Karpas-422 (cell line): ENCODE measurements around the gene DNAJB11. TPM values are rescaled to one million over a fixed set of nuclear protein-coding genes. Genes with fewer than 3 reads are reported as not detected.
"Not testable (repeated sequence)": the region's sequence is repeated elsewhere in the genome, so short reads cannot be mapped to it uniquely, and the experiment has no call there.

Source experiments
- DNase-seq: peaks from one replicate; pipeline ENCODE4 v3.0.0-alpha.2; 2015
- H2AFZ ChIP-seq: fragments of 200-600 bp; sonication (generic); 2 replicates; pipeline ENCODE4 v1.6.1; 2014; ENCODE audit warnings: antibody characterized with exemption, low read length, mixed read lengths
- H3K27ac ChIP-seq: fragments of 200-600 bp; sonication (generic); 2 replicates; pipeline ENCODE4 v1.5.1; 2014; ENCODE audit warnings: mild to moderate bottlenecking, low read length, moderate library complexity
- H3K27me3 ChIP-seq: fragments of 200-600 bp; sonication (generic); 2 replicates; pipeline ENCODE4 v1.6.1; 2014; ENCODE audit warnings: low read length, mixed read lengths
- H3K36me3 ChIP-seq: fragments of 200-600 bp; sonication (generic); 2 replicates; pipeline ENCODE4 v1.6.1; 2014; ENCODE audit warnings: low read length, mixed read lengths; ENCODE audit not compliant: insufficient read depth
- H3K4me1 ChIP-seq: fragments of 200-600 bp; sonication (generic); 2 replicates; pipeline ENCODE4 v1.6.1; 2014; ENCODE audit warnings: mild to moderate bottlenecking, low read length, mixed read lengths
- H3K4me2 ChIP-seq: fragments of 200-600 bp; sonication (generic); 2 replicates; pipeline ENCODE4 v1.6.1; 2014; ENCODE audit warnings: low read length, low read depth, mild to moderate bottlenecking; ENCODE audit not compliant: poor library complexity, severe bottlenecking
- H3K4me3 ChIP-seq: fragments of 200-600 bp; sonication (generic); 2 replicates; pipeline ENCODE4 v1.5.1; 2014; ENCODE audit warnings: mild to moderate bottlenecking, antibody characterized with exemption, low read length, mixed read lengths
- H3K79me2 ChIP-seq: fragments of 200-600 bp; sonication (generic); 2 replicates; pipeline ENCODE4 v1.6.1; 2014; ENCODE audit warnings: mild to moderate bottlenecking, low read length, mixed read lengths
- H3K9ac ChIP-seq: fragments of 200-600 bp; sonication (generic); 2 replicates; pipeline ENCODE4 v1.6.0; 2014; ENCODE audit warnings: low read length
- H3K9me2 ChIP-seq: fragments of 200-600 bp; sonication (generic), shearing (Covaris generic); replicated peaks from 2 replicates; pipeline ENCODE4 v1.6.0; 2014; ENCODE audit warnings: mild to moderate bottlenecking, low read length, moderate library complexity; ENCODE audit not compliant: insufficient read depth
- H3K9me3 ChIP-seq: fragments of 300-700, 200-600 bp; sonication (generic); 2 replicates; pipeline ENCODE4 v1.6.1; 2014; ENCODE audit warnings: low read length, mixed read lengths
- H4K20me1 ChIP-seq: fragments of 200-600 bp; sonication (generic); 2 replicates; pipeline ENCODE4 v1.6.1; 2014; ENCODE audit warnings: mild to moderate bottlenecking, antibody characterized with exemption, low read length, low read depth; ENCODE audit not compliant: insufficient read depth
- total RNA-seq: library from RNA; depleted of rRNA; stranded (reverse); fragments of >200 nt; shearing (Covaris generic); gene quantifications from 2 replicates; pipeline ENCODE4 v1.2.3, GENCODE V29; 2014; ENCODE audit warnings: low replicate concordance

DNAJB11 gene
- total RNA-seq, 1 experiment from 2014 or later: 103 TPM

DNA sequence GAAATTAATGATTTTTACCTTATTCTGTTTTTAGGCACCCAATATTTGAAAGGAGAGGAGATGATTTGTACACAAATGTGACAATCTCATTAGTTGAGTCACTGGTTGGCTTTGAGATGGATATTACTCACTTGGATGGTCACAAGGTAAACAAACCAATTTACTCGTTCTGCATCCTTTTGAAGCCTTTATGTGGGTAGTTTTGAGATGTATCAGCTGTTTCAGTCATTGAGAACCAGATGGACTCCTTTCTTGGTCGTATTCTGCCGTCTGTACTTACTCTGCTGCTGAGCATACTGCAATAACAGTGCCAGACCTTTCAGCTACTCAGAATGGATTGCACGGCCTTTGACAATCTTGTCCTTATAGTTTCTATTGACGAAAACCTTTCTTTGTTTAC lies 13.3 kb downstream of the DNAJB11 start:
- 0 out of 2 replicates have a peak, but pooled peaks cover 2% of the 10 kb centered on the region for H4K20me1 ChIP-seq
- no peaks in the 10 kb centered on the region for H3K4me1 ChIP-seq
- no peak overlapping the region for H3K4me3 ChIP-seq
- H3K79me2 ChIP-seq: peaks cover under 1% of the 10 kb centered on the region
- no peak overlapping the region for H3K4me2 ChIP-seq
- H3K9me2 ChIP-seq: no peaks in the 10 kb centered on the region
- DNase-seq: no peak
- H3K27me3 ChIP-seq: no peaks in the 10 kb centered on the region
- no peak overlapping the region for H3K27ac ChIP-seq
- no peaks in the 10 kb centered on the region for H3K9me3 ChIP-seq
- no peak overlapping the region for H2AFZ ChIP-seq
- peaks cover 72% of the 10 kb centered on the region for H3K36me3 ChIP-seq
- no peak overlapping the region for H3K9ac ChIP-seq

DNA sequence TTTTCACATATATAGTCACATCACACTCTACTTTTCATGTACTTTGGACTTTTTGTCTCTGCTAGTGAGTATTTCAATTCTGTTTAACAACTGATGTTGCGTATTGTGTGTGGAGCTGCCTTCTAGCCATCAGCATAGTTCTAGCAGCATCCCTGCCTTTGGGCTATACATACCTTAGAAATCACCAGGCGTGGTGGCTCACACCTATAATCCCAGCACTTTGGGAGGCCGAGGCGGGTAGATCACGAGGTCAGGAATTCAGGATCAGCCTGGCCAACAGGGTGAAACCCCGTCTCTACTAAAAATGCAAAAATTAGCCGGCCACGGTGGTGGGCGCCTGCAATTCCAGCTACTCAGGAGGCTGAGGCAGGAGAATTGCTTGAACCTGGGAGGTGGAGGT lies 15.7 kb downstream of the DNAJB11 start:
- not testable (repeated sequence) for H3K9me2 ChIP-seq, H3K27me3 ChIP-seq, H3K4me3 ChIP-seq, H3K27ac ChIP-seq, H3K4me2 ChIP-seq, H3K9ac ChIP-seq, H3K9me3 ChIP-seq, DNase-seq, H3K79me2 ChIP-seq, H3K4me1 ChIP-seq, H2AFZ ChIP-seq, H4K20me1 ChIP-seq
- peaks cover 49% of the 10 kb centered on the region for H3K36me3 ChIP-seq

DNA sequence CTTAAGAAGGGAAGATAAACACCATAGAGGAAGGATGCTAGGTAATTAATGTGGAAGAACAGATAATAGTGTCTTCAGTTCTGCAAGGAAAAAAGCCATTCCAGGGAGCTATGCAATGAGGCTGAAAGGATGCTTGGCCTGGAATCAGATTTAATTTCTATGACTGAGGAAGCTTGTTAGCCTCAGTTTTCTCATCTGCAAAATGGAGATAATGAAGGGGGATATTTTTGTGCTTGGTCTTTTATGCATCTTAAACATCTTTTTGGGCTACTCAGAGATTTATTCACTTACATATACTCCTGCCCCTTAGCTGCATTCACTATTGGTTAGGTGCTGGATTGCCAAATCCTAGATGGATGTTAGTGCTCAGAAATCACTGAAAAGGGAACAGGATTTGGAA lies 16.7 kb downstream of the DNAJB11 start:
- Histone ChIP-seq H3K27ac (no peak overlapping the region), H3K9ac (no peak overlapping the region)

DNA sequence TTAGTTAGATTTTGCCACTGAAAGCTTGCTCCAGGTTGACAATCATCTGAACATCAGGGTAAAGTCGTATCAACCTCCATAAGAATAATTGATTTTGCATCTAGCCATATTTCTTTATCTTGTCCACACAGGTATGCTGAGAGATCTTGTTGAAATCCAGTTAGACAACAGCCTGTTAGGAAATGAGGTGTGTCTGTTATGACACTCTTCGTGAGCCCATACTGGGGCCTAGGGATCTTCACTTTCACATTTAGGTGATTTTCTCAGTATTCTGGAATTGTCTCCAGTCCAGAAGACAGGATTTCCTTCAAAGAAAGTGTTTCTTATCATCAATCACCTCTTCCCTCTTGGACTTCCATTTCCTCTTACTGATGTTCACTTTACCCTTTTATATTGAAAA lies 18.1 kb downstream of the DNAJB11 start:
- Histone ChIP-seq H3K9me3 (no peaks in the 10 kb centered on the region), H3K4me1 (no peaks in the 10 kb centered on the region), H3K9ac (no peak overlapping the region), H3K9me2 (no peaks in the 10 kb centered on the region), H3K4me2 (no peak overlapping the region), H3K27ac (no peak overlapping the region), H3K79me2 (no peaks in the 10 kb centered on the region), H3K27me3 (no peaks in the 10 kb centered on the region), H4K20me1 (0 out of 2 replicates have a peak, but pooled peaks cover 2% of the 10 kb centered on the region), H2AFZ (no peak overlapping the region), H3K4me3 (no peak overlapping the region), H3K36me3 (peaks cover 26% of the 10 kb centered on the region)
- no peak for DNase-seq

More for the DNA sequence above, 16.7 kb downstream of the DNAJB11 start:
- no peak overlapping the region for H3K4me2 ChIP-seq
- peaks cover 40% of the 10 kb centered on the region for H3K36me3 ChIP-seq
- no peaks in the 10 kb centered on the region for H3K4me1 ChIP-seq
- 0 out of 2 replicates have a peak, but pooled peaks cover 2% of the 10 kb centered on the region for H4K20me1 ChIP-seq
- no peaks in the 10 kb centered on the region for H3K79me2 ChIP-seq
- DNase-seq: no peak
- H2AFZ ChIP-seq: no peak overlapping the region
- H3K4me3 ChIP-seq: no peak overlapping the region
- H3K9me2 ChIP-seq: no peaks in the 10 kb centered on the region
- no peaks in the 10 kb centered on the region for H3K9me3 ChIP-seq
- H3K27me3 ChIP-seq: no peaks in the 10 kb centered on the region

- Histone ChIP-seq H4K20me1 (0 out of 2 replicates have a peak, but pooled peaks cover 2% of the 10 kb centered on the region), H3K9me3 (no peaks in the 10 kb centered on the region), H2AFZ (no peak overlapping the region), H3K79me2 (no peaks in the 10 kb centered on the region), H3K9ac (no peak overlapping the region), H3K36me3 (peaks cover 21% of the 10 kb centered on the region), H3K4me1 (no peaks in the 10 kb centered on the region), H3K4me2 (no peak overlapping the region), H3K4me3 (no peak overlapping the region), H3K27ac (no peak overlapping the region), H3K27me3 (no peaks in the 10 kb centered on the region), H3K9me2 (no peaks in the 10 kb centered on the region)
- peak; percentile 58 for DNase-seq
These were observed 18.6 kb downstream of the DNAJB11 start for GRCh38 chr3:186589121-186589520.

- H3K9me3 ChIP-seq: no peaks in the 10 kb centered on the region
- no peak for DNase-seq
- no peak overlapping the region for H3K27ac ChIP-seq
- H3K36me3 ChIP-seq: peaks cover 12% of the 10 kb centered on the region
- H3K4me2 ChIP-seq: no peak overlapping the region
- H4K20me1 ChIP-seq: 0 out of 2 replicates have a peak, but pooled peaks cover 2% of the 10 kb centered on the region
- no peak overlapping the region for H3K9ac ChIP-seq
- H3K27me3 ChIP-seq: no peaks in the 10 kb centered on the region
- no peaks in the 10 kb centered on the region for H3K79me2 ChIP-seq
- H3K9me2 ChIP-seq: no peaks in the 10 kb centered on the region
- H3K4me3 ChIP-seq: no peak overlapping the region
- no peak overlapping the region for H2AFZ ChIP-seq
- no peaks in the 10 kb centered on the region; the same call in 1 of the 2 replicates for H3K4me1 ChIP-seq
These were observed 19.5 kb downstream of the DNAJB11 start for GRCh38 chr3:186589856-186590579.

DNA sequence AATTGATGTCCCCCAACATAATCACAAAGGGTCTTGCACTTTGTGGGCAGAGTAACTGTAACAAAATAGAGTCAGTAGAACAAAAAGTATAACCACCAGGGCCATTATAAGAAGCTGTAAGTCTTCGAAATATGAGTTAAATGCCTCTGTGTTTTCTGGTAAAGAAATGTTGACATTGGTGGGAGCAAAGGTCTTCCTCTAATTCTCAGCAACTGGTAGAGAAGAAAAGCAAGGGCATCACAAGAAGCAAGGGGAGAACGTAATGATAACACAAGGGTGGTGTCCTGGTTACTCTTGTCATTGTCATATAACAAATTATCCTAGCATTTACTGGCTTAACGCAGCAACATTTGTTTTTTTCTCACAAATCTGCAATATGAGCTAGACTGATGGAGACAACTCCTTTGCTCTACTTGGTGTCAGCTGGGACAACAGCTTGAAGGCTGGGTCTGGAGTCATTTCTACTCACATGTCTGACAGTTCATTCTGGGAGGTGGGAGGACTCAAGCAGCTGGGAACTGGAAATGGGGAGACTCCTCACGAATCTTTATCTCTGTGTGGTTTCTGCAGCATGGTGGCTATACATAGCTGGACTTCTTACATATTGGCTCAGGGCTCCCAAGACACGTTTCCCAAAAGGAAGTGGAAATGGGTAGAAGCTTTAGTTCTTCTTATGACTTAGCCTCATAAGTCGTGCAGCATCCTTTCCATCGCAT lies 20.2 kb downstream of the DNAJB11 start:
- no peaks in the 10 kb centered on the region; the same call in 1 of the 2 replicates for H3K4me1 ChIP-seq
- no peaks in the 10 kb centered on the region for H3K9me2 ChIP-seq
- no peak overlapping the region for H3K9ac ChIP-seq
- no peak overlapping the region for H3K27ac ChIP-seq
- no peak overlapping the region for H3K4me2 ChIP-seq
- no peaks in the 10 kb centered on the region for H3K27me3 ChIP-seq
- H3K4me3 ChIP-seq: no peak overlapping the region
- H3K9me3 ChIP-seq: no peaks in the 10 kb centered on the region
- H2AFZ ChIP-seq: no peak overlapping the region
- no peak for DNase-seq
- no peaks in the 10 kb centered on the region for H3K79me2 ChIP-seq
- H4K20me1 ChIP-seq: 0 out of 2 replicates have a peak, but pooled peaks cover 2% of the 10 kb centered on the region
- H3K36me3 ChIP-seq: peaks cover 5% of the 10 kb centered on the region; the same call in 1 of the 2 replicates

- H3K27ac ChIP-seq: no peak overlapping the region
- no peaks in the 10 kb centered on the region; the same call in 1 of the 2 replicates for H3K4me1 ChIP-seq
- no peak overlapping the region for H3K4me3 ChIP-seq
- no peak overlapping the region for H3K4me2 ChIP-seq
- H2AFZ ChIP-seq: no peak overlapping the region
- H3K9me2 ChIP-seq: no peaks in the 10 kb centered on the region
- H3K36me3 ChIP-seq: no peaks in the 10 kb centered on the region
- no peaks in the 10 kb centered on the region for H3K79me2 ChIP-seq
- no peaks in the 10 kb centered on the region for H3K9me3 ChIP-seq
- no peak overlapping the region for H3K9ac ChIP-seq
- DNase-seq: no peak
- H4K20me1 ChIP-seq: no peaks in the 10 kb centered on the region
- no peaks in the 10 kb centered on the region for H3K27me3 ChIP-seq
These were observed 22.2 kb downstream of the DNAJB11 start for GRCh38 chr3:186592682-186593081.
